Natural killer cell (primary cell): Measurements from ENCODE around the gene STARD7. TPM values are rescaled to one million over a fixed set of nuclear protein-coding genes. Genes with fewer than 3 reads are reported as not detected.

Experiments used
- ATAC-seq, 3 donors: fragments of 150-1000 bp in 2 of 3; fragments of 200-7000 bp in 1 of 3; cut with Tn5 transposase; 1 replicate in 1 of 3; 2 replicates in 2 of 3; pipeline ENCODE4 v1.10.0; 2021; ENCODE audit warnings: mild to moderate bottlenecking in 2 of 3, moderate library complexity in 2 of 3
- DNase-seq, 2 donors: peaks; one replicate each; pipeline versions ENCODE4 v3.0.0 to v3.0.0-alpha.2; 2013 to 2021; ENCODE audit warnings: mixed read lengths in 1 of 2
- H3K27ac ChIP-seq: one replicate; pipeline ENCODE4 v1.5.1; 2013; ENCODE audit warnings: mild to moderate bottlenecking, low read length
- H3K27me3 ChIP-seq: one replicate; pipeline ENCODE4 v1.6.1; 2013; ENCODE audit warnings: low read length; ENCODE audit not compliant: control insufficient read depth, insufficient read depth
- H3K36me3 ChIP-seq: one replicate; pipeline ENCODE4 v1.6.1; 2013; ENCODE audit warnings: low read length; ENCODE audit not compliant: control insufficient read depth, insufficient read depth
- H3K4me1 ChIP-seq: one replicate; pipeline ENCODE4 v1.6.1; 2013; ENCODE audit warnings: low read length; ENCODE audit not compliant: control insufficient read depth, insufficient read depth
- H3K4me3 ChIP-seq: one replicate; pipeline ENCODE4 v1.5.1; 2013; ENCODE audit warnings: low read length
- H3K9me3 ChIP-seq: one replicate; pipeline ENCODE4 v1.6.1; 2013; ENCODE audit warnings: low read length; ENCODE audit not compliant: control insufficient read depth, insufficient read depth
- H3K27ac Mint-ChIP-seq, 2 donors: one replicate each; pipeline ENCODE4 v1.8.0; 2022; ENCODE audit warnings: mild to moderate bottlenecking in 2 of 2, mixed read lengths in 2 of 2, moderate library complexity in 1 of 2
- H3K27me3 Mint-ChIP-seq, 2 donors: one replicate each; pipeline ENCODE4 v1.8.0; 2022; ENCODE audit warnings: low read depth in 2 of 2, mixed read lengths in 2 of 2
- H3K36me3 Mint-ChIP-seq: one replicate; pipeline ENCODE4 v1.8.0; 2022; ENCODE audit warnings: mixed read lengths
- H3K4me1 Mint-ChIP-seq, 2 donors: one replicate each; pipeline ENCODE4 v1.8.0; 2022; ENCODE audit warnings: mixed read lengths in 2 of 2
- H3K4me3 Mint-ChIP-seq: one replicate; pipeline ENCODE4 v1.8.0; 2022; ENCODE audit warnings: mild to moderate bottlenecking, moderate library complexity, mixed read lengths
- H3K9me3 Mint-ChIP-seq, 2 donors: one replicate each; pipeline ENCODE4 v1.8.0; 2022; ENCODE audit warnings: mixed read lengths in 2 of 2
- CTCF ChIP-seq: fragments of 200-600 bp; IDR thresholded peaks from one replicate; pipeline ENCODE4 v1.8.0; 2022; ENCODE audit warnings: antibody characterized with exemption
- WGBS: methylation state at CpG from one replicate; pipeline ENCODE4 v1.1.7; 2013; ENCODE audit warnings: missing lambda C conversion rate; ENCODE audit not compliant: insufficient coverage; 5-methylcytosine and 5-hydroxymethylcytosine counted together
- intact Hi-C: fragments of 100-400 bp; cut with micrococcal nuclease; formaldehyde crosslinking; loops from one replicate; pipeline ENCODE4 v1.14.2; 2022
- total RNA-seq, 4 donors: library from RNA; stranded (reverse); fragments of 120-200 nt in 1 of 4; gene quantifications; one replicate each; pipeline versions ENCODE4 v1.2.3 to v1.2.4, GENCODE V29; 2013 to 2022

Gene STARD7
- total RNA-seq, 3 donors from 2014 or later (not counting 1 experiment from before 2014, with no cell fraction given), result 62.6 to 106 (median 86.1) TPM

- Mint-ChIP-seq H3K4me1 (peaks cover 58 to 73% of the 10 kb centered on the region in 2 donors), H3K4me3 (no peak overlapping the region)
- 80% methylated on average over 4 of the region's 5 CpGs for WGBS
Measured at GRCh38 chr2:96201338-96201737, 7.3 kb downstream of the STARD7 start.

GRCh38 chr2:96198921-96199320 lies 9.7 kb downstream of the STARD7 start:
- peaks cover 14% of the 10 kb centered on the region for H3K36me3 Mint-ChIP-seq
- peaks cover 15% of the 10 kb centered on the region for H3K36me3 ChIP-seq
- no peaks in the 10 kb centered on the region for H3K27me3 Mint-ChIP-seq
- H3K9me3 Mint-ChIP-seq, result no peaks in the 10 kb centered on the region
- ATAC-seq (no peak), DNase-seq (no peak)
- H3K4me3 ChIP-seq, result no peak overlapping the region
- no peak overlapping the region for H3K4me3 Mint-ChIP-seq
- H3K27ac Mint-ChIP-seq, result peak overlapping the region; percentile 3 to 30
- intact Hi-C loops, result no loop called here
- no peak overlapping the region for H3K27ac ChIP-seq
- no peaks in the 10 kb centered on the region for H3K9me3 ChIP-seq
- TF ChIP-seq CTCF, result no peak
- peaks cover 44 to 67% of the 10 kb centered on the region in 2 donors for H3K4me1 Mint-ChIP-seq
- 100% methylated on average over 1 of the region's 2 CpGs for WGBS
- peaks cover 17% of the 10 kb centered on the region for H3K4me1 ChIP-seq
- H3K27me3 ChIP-seq, result no peaks in the 10 kb centered on the region

More at GRCh38 chr2:96201338-96201737, 7.3 kb downstream of the STARD7 start:
- ATAC-seq (no peak), DNase-seq (no peak)
- no peaks in the 10 kb centered on the region for H3K36me3 ChIP-seq
- no peaks in the 10 kb centered on the region for H3K36me3 Mint-ChIP-seq
- intact Hi-C loops, result no loop called here
- H3K9me3 Mint-ChIP-seq, result no peaks in the 10 kb centered on the region
- H3K27ac ChIP-seq, result no peak overlapping the region
- no peak overlapping the region for H3K4me3 ChIP-seq
- TF ChIP-seq CTCF, result no peak
- no peaks in the 10 kb centered on the region for H3K9me3 ChIP-seq
- H3K4me1 ChIP-seq, result peaks cover 26% of the 10 kb centered on the region
- H3K27ac Mint-ChIP-seq, result peak overlapping the region; percentile 3 to 89
- H3K27me3 ChIP-seq, result no peaks in the 10 kb centered on the region
- no peaks in the 10 kb centered on the region for H3K27me3 Mint-ChIP-seq

- Histone ChIP-seq H3K4me1 (peaks cover 10% of the 10 kb centered on the region), H3K9me3 (no peaks in the 10 kb centered on the region), H3K27ac (no peak overlapping the region), H3K4me3 (no peak overlapping the region), H3K36me3 (peaks cover 27% of the 10 kb centered on the region), H3K27me3 (no peaks in the 10 kb centered on the region)
- 91% methylated on average over 4 of the region's 5 CpGs for WGBS
- Mint-ChIP-seq H3K27ac (peak overlapping the region in 1 of 2 donors; percentile 30), H3K27me3 (no peaks in the 10 kb centered on the region), H3K4me1 (peaks cover 42 to 67% of the 10 kb centered on the region in 2 donors), H3K36me3 (peaks cover 26% of the 10 kb centered on the region), H3K4me3 (no peak overlapping the region), H3K9me3 (no peaks in the 10 kb centered on the region)
- TF ChIP-seq CTCF, result no peak
- DNase-seq (no peak), ATAC-seq (no peak)
- intact Hi-C loops, result no loop called here
Measured at GRCh38 chr2:96197546-96198255, 10.9 kb downstream of the STARD7 start.
